ENCODE results near the gene ENTPD8. TPM values are rescaled to one million over a fixed set of nuclear protein-coding genes. Genes with fewer than 3 reads are reported as not detected.
"Not testable (repeated sequence)": the region's sequence is repeated elsewhere in the genome, so short reads cannot be mapped to it uniquely, and the experiment has no call there.

Gene ENTPD8
- total RNA-seq, 2 donors from 2014 or later, result 108 to 120 TPM

DNA sequence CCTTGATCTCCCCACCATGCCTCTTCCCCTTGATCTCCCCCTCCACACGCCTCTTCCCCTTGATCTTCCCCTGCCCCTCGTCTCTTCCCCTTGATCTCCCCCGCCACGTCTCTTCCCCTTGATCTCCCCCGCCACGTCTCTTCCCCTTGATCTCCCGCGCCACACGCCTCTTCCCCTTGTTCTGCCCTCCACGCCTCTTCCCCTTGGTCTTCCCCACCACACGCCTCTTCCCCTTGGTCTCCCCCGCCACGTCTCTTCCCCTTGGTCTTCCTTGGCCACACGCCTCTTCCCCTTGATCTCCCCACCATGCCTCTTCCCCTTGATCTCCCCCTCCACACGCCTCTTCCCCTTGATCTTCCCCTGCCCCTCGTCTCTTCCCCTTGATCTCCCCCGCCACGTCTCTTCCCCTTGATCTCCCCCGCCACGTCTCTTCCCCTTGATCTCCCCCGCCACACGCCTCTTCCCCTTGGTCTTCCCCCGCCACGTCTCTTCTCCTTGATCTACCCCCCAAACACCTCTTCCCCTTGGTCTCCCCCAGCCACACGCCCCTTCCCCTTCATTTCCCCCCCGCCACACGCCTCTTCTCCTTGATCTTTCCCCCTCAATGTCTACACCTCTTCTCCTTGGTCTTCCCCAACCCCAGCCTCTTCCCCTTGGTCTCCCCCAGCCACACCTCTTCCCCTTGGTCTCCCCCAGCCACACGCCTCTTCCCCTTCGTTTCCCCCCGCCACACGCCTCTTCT lies 10.3 kb upstream of the ENTPD8 start:
- DNase-seq; ATAC-seq; intact Hi-C loops (cut with DNase I, micrococcal nuclease): not testable (repeated sequence)

DNA sequence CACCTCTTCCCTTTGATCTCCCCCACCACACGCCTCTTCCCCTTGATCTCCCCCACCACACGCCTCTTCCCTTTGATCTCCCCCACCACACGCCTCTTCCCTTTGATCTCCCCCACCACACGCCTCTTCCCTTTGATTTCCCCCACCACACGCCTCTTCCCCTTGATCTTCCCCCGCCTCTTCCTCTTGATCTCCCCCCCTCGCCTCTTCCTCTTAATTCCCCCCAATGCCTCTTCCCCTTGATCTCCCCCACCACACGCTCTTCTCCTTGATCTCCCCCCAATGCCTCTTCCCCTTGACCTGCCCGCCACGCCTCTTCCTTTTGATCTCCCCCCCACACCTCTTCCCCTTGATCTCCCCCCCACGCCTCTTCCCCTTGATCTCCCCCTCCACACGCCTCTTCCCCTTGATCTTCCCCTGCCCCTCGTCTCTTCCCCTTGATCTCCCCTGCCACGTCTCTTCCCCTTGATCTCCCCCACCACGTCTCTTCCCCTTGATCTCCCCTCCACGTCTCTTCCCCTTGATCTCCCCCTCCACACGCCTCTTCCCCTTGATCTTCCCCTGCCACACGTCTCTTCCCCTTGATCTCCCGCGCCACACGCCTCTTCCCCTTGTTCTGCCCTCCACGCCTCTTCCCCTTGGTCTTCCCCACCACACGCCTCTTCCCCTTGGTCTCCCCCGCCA lies 9.5 kb upstream of the ENTPD8 start:
- ATAC-seq; intact Hi-C loops (cut with DNase I, micrococcal nuclease): not testable (repeated sequence)
- DNase-seq, result peak in 1 of 2 donors; percentile 27

DNA sequence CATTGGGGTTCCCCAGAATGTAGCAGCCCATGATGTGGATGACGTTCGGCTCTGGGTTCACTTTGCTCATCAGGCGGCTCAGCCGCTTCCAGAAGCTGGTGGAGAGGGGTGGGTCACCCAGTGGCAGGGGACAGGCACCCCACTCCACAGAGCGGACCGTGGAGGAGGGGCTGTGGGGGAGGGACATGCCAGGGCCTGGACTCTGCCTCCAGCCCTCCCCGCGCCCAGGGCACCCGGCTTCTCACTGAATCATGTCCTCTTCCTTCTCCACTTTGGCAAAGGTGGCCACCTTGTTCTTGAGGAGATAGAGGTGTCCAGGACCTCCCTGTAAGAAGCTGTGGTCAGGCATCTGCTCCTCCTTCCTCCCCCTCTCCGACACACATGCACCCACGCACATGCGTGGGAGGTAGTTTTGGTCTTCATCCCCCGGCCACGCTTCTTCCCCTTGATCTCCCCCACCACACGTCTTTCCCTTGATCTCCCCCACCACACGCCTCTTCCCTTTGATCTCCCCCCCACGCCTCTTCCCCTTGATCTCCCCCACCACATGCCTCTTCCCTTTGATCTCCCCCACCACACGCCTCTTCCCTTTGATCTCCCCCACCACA lies 8.9 kb upstream of the ENTPD8 start:
- intact Hi-C loops (cut with DNase I, micrococcal nuclease), result no loop called here
- ATAC-seq (no peak), DNase-seq (peak in 1 of 2 donors; percentile 23)

DNA sequence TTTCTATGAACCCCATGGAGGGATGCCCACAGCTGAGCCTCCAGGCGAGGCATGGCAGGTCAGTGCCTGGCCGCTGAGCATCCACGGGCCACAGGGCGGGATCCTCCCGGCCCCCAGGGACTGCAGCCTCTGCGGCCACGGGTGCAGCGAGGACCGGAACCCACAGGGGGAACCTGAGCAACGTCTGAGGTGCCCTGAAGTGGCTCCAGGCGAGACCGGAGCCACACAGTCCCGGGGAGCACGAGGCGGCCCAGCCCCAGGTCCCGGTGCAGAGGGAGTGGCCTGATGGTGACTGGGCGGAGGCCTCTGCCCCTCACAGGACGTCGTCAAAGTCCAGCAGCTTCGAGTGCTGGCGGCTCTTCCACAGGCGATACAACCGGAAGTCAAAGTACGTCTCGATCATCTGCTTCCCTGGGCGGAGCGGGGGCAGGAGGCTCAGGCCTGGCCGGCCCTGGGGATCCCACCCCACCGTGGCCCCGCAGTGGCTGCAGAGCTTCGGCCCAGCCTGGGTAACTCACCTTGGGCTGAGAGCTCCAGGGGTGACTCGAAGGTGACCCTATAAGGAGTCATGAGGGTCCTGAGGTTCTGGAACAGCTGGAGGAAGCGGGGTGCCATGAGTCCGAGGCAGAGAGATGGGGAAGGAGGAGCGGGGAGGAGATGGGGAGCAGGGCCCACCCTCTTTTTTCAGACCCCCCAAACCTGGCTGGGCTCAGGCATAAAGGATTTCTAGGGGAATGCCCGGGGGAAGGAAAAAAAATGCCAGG lies 8.1 kb upstream of the ENTPD8 start:
- DNase-seq (peak in 1 of 2 donors; percentile 21), ATAC-seq (no peak)
- intact Hi-C loops (cut with DNase I, micrococcal nuclease), result no loop called here

DNA sequence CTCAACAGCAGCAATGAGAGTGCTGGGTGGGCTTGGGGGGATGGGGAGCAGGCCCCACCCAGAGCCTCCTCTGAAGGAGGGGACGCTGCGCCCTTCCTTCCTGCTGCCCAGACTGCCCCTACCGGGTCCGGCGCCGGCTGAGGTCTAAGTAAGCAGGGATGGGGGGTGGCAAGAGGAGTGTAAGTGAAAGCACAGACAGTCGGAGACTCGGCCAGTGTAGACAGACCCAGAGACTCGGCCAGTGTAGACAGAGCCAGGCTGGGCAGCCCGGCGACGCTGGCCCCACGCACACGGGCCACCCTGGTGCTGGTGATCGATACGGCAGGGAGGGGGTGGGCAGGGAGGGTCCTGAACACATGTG lies 7.4 kb upstream of the ENTPD8 start:
- intact Hi-C loops (cut with DNase I, micrococcal nuclease), result no loop called here
- DNase-seq, result peak in 1 of 2 donors; percentile 22

DNA sequence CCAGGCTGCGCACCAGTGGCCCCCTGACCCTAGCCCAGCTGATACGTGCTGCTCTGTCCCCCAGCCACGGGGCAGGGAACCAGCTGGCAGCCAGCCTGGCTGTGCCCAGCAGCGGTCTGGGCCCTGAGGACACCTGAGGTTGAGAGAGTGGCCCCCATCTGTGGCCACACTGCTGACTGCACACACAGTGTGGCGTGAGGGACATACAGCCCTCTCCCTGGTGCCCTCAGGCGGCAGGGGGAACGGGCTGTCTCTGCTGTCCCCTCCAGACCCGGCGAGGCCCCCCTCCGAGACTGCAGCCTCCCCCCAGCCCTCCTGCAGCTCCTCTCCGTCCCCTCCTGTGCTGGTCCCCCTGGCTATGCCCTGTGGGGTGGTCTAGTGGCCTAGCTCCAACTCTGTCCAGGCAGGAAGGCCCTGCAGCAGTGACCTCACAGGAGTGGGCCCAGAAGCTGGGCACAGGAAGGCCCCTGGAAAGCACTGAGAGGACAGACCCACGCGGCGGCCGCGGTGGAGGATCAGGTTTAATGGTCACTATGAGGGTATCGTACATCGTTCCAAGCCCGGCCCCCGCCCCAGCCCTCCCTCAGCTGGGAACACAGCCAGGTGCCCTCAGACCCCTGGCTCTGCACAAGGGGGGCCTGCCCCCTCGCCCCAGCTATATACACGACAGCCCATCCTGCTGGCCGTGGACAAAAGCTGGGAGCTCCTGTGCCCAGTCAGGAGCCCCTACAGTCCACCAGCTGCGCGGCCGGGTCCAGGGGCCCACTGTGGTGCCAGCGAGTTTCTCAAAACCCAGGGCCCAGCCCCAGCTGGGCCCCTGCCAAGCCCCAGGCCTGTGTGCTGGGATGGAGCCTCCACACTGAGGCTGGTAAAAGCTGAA lies 6.8 kb upstream of the ENTPD8 start:
- no peak for ATAC-seq
- DNase-seq, result peak in 1 of 2 donors; percentile 24
- intact Hi-C loops (cut with DNase I, micrococcal nuclease), result no loop called here

More for the DNA sequence above, 7.4 kb upstream of the ENTPD8 start:
- ATAC-seq, result no peak

DNA sequence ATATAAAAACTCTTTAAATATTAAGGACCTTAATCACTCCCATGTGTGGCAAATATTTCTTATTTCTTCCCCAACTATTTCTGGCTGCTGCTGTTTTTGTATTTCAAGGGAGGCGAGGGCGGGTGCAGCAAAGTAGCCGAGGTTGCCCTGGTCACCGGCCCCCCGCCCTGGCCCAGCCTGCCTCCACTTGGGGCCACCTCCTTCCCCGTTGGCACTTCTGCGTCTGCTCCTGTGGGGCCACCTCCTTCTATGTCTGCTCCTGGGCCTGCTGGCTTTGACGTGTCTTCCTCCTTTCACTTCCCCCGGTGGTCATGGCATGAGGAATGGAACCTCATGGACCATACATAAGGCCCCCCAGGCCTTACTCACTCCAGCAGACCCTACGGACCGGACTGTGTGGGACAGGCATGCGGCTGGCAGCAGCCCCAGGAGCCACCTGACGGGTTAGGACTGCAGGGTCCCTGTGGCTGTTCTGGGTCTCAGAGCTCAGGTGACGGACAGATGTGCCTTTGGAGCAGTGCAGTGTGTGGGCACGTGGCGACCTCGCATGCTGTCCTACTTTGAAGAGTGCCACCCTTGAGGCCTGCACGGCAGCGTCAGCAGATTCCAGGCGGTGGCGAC lies 5.8 kb upstream of the ENTPD8 start:
- DNase-seq, result peak; percentile 15 to 24
- intact Hi-C loops (cut with DNase I, micrococcal nuclease), result no loop called here
- ATAC-seq, result no peak

DNA sequence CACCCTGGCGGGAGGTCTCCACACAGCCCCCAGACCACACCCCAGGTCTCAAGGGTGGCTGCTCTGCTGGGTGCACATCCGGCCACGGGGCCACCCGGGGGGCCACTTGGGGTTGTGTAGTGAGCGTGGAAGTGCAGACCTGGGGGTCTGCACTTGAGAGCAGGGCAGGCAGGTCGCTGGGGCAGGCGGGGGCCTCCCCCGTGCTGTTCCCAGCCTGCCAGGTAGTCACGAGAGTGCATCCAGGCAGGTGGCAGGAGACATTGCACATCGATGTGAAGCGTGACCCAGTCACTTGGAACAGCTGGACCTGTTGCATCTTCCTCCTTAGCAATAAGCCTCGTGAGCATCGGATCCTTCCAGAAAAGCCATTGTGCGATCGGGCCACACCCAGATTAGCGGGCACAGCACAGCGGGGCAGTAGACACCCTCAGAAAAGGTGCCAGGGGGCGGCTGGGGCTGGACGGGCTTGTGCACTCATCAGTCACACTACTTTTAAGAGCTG lies 4.8 kb upstream of the ENTPD8 start:
- intact Hi-C loops (cut with DNase I, micrococcal nuclease), result no loop called here
- ATAC-seq (no peak), DNase-seq (peak; percentile 18 to 35)

DNA sequence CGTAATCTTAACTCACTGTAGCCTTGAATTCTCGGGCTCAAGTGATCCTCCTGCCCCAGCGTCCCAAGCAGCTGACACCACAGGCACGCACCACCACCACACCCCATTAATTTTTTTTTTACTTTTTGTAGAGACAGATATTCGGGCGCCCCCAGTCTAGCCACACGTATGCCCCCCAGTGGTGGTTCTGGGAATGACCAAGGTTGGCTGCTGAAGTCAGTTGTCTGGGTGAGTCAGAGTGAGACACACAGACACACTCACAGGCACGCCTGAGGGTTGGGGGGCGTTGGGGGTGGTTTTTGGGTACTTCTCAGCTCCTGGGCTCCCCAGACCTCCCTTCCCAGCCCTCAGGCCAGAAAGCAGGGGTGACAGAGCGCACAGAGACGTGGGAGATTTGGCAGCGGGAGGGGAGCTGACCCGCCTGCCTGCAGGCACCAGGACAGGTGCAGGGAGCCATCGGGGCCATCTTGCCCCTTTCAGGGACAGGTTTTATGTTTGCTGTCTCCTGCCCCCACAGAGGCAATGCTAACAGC lies 4.2 kb upstream of the ENTPD8 start:
- peak; percentile 72 to 89 for DNase-seq
- intact Hi-C loops (cut with DNase I, micrococcal nuclease), result no loop called here
- peak; percentile 52 for ATAC-seq

DNA sequence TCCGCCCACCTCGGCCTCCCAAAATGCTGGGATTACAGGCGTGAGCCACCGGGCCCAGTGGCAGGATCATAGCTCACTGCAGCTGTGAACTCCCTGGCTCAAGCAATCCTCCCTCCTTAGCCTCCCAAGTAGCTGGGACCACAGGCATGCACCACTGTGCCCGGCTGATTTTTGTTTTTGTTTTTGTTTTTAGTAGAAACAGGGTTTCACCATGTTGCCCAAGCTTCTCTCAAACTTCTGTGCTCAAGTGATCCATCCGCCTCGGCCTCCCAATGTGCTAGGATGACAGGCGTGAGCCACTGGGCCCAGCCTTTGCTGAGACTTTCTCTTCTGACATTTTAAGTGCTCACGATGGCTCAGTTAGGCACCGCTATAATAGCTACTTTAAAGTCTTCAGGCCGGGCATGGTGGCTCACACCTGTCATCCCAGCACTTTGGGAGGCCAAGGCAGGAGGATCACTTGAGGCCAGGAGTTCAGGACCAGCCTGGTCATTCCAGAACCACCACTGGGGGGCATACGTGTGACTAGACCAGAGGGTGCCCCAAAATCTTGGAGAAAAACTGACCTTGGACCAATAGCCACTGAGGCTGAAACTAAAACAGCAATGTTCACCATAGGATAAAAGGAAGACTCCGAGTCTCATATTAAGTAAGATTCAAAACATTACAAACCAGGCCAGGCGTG lies 3.1 kb upstream of the ENTPD8 start:
- ATAC-seq, result no peak
- intact Hi-C loops (cut with DNase I, micrococcal nuclease), result no loop called here
- no peak for DNase-seq

DNA sequence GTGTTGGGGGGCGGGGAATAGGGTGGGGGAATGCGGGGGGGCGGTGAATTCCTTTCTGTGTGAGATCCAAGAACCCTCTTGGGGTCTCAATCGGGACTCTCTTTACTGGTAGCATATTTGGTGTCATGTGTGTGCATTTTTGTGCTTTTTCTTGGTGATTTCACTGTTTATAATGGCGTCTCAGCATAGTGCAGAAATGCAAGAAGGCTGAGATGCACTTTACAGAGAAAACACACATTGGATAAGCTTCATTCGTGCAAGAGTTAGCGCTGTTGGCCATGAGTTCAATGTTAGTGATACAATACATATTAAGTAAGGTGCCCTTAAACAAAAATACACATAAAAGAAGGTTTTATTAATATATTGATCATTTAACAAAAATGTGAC lies 771 bp upstream of the ENTPD8 start:
- ATAC-seq (no peak), DNase-seq (no peak)
- intact Hi-C loops (cut with DNase I, micrococcal nuclease), result no loop called here

DNA sequence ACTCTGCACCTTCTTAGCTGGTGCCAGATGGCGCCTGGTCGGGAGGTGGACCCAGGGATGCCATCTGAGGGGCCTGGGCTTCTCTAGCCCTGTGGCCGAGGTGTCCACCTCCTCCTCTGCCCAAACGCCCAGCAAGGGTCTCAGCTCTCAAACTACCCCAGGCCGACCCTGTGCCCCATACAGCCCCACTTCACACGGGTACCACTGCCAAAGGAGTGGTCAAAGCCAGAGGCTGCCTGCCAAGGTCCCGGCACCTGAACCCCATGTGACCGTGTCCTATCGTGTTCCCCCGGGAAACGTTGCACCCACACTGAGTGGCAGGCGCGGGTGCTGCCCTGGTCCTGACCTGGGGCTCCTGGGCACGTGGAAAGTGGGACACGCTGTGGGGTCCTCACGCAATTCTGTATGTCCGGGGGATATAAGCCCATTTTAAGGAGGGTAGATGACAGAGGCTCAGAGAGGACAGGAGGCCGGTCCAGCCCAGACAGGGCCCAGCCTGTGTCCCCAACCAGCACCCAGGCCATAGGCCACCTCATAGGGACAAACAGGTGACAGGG lies 1.9 kb downstream of the ENTPD8 start:
- ATAC-seq (no peak), DNase-seq (no peak)
- intact Hi-C loops (cut with DNase I, micrococcal nuclease), result no loop called here

DNA sequence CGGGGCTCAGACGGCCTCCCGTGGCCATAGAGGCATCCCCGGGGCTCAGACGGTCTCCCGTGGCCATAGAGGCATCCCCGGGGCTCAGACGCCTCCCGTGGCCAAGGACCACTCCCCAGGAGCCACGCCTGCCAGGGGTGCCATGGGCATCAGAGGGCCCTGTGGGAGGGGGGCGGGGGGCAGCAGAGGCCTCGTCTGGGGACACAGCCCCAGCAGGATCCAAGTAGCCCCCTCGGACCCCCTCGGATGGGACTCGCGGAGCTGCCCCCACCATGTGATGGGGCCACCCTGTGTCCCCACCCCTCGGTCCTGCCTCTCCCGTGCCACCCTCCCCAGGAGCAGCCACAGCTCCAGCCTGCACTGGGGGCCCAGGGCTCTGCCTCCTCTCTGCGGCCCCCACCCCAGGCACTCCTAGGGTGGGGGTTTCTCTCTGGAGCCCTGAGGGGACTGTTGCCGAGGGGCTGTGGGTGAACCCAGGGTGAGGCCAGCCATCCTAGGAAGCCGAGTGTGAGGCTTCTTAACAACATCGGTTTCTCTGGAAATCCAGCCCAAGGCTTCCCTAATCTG lies 2.5 kb downstream of the ENTPD8 start:
- DNase-seq (no peak), ATAC-seq (no peak)
- intact Hi-C loops (cut with DNase I, micrococcal nuclease), result no loop called here

DNA sequence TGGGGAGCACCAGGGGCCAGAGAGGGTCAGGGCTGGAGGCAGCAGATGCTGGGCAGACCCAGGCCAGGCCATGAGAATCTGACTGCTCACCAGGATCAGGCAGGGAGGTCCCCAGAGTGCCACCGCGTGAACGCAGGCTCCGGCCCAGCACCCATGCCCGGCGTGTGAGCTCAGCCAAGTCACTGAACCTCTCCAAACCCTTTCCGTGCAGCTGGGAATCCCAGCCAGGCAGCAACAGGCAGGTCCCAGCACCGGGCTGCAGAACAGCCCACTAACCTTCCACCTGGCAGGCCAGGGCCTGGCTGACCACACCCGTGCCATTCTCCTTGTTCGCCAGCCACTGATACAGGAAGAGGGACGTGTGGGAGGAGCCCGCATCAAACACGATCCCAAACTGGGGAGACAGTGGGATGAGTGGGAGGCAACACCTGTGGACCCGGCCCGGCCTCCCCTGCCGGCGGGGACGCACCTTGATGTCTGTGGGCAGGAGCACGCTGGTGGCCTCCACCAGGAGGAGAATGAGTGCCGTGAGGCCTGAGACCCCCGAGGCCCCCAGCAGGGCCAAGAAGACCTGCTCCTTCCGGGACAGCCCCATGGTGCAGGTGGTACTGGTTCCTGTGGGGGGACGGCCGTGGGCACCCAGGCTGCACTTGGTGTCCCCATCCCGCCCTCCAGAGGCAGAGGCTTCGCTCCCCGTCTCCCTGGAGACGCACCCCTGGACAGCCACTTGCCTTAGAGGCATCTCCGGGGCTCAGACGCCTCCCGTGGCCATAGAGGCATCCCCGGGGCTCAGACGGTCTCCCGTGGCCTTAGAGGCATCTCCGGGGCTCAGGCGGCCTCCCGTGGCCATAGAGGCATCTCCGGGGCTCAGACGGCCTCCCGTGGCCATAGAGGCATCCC lies 3.2 kb downstream of the ENTPD8 start:
- DNase-seq (no peak), ATAC-seq (peak; percentile 30)
- intact Hi-C loops (cut with DNase I, micrococcal nuclease), result no loop called here

DNA sequence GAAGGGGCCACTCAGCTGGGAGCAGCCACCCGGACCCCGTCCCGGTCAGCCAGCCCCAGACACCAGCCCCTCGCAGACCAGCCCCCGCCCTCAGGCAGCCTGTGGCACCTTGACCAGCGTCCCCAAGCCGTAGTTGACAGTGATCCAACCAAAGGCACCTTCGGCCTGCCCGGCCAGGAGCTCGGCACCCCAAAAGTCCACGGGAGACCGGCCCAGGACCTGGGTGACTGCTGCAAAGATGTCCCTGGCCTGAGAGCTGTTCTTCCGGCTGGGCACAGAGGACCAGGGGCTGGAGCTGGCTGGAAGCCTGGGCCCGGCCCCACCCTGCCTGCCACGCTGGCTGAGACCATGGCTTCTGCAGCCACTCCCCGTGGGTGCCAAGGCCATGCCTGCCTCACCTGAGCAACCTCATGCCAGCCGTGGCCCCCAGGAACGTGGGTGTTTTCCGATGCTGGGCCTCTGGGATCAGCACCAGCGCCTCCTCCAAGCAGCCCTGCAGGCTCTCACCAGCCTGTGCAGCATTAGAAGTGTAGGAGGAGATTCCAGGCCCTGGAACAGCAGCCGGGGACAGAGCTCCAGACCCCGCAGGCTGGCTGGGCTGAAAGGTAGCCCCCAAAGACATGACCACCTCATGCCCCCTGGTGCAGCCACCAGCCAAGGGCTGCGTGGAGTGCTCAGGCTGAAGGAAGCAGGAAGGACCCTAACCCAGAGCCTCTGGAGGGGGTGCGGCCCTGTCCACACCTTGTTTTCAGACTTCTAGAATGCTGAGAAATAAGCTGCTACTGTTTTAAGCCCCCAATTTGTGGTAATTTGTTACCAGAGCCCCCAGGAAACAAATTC lies 4.2 kb downstream of the ENTPD8 start:
- DNase-seq (peak; percentile 62 to 68), ATAC-seq (peak; percentile 46)
- intact Hi-C loops (cut with DNase I, micrococcal nuclease), result no loop called here

Measured in left colon (tissue), 2 donors.